NT2/D1 (cell line): ENCODE data around the gene ULK4.

Source experiments
- SUZ12 ChIP-seq: IDR thresholded peaks from 2 replicates; pipeline ENCODE4 v1.6.1; 2011; ENCODE audit not compliant: insufficient read length, insufficient read depth; ENCODE audit errors: extremely low read depth
- ZNF274 ChIP-seq: IDR thresholded peaks from 2 replicates; pipeline ENCODE4 v1.6.1; 2011; ENCODE audit warnings: mild to moderate bottlenecking, low read depth, low read length

- TF ChIP-seq ZNF274: no peak
- no peak for TF ChIP-seq SUZ12
These were observed 263.0 kb downstream of the ULK4 start for GRCh38 chr3:41698898-41699297.
